AG04450 (cell line): ENCODE measurements around the gene ZFP82. TPM values are rescaled to one million over a fixed set of nuclear protein-coding genes. Genes with fewer than 3 reads are reported as not detected.
A peak's percentile ranks its signal among the peaks of the same experiment; 100 is the strongest.

Source experiments
- CTCF ChIA-PET: fragments of 300-600, 350-600 bp; formaldehyde crosslinking; extraction: SDS; loops from one replicate; lab custom pipeline; 2022; ENCODE audit warnings: antibody characterized with exemption, inconsistent platforms; lab: Charles Lee
- POLR2A ChIA-PET: fragments of 350-600 bp; formaldehyde crosslinking; extraction: SDS; loops from one replicate; lab custom pipeline; 2021; ENCODE audit warnings: antibody characterized with exemption, inconsistent platforms; lab: Yijun Ruan, JAX
- DNase-seq: peaks from one replicate; pipeline ENCODE4 v3.0.0-alpha.2; 2011; ENCODE audit warnings: low read depth, low spot score
- H3K27ac ChIP-seq: one replicate; pipeline ENCODE4 v1.5.1; 2012; ENCODE audit warnings: low read depth, low read length, control low read depth
- H3K27me3 ChIP-seq: one replicate; pipeline ENCODE4 v1.6.0; 2012; ENCODE audit warnings: low read length; ENCODE audit not compliant: control insufficient read depth, insufficient read depth
- H3K4me3 ChIP-seq: 2 replicates; pipeline ENCODE4 v1.5.1; 2011; ENCODE audit warnings: mild to moderate bottlenecking, low read depth, low read length, control low read depth
- H3K9me3 ChIP-seq: 2 replicates; pipeline ENCODE4 v1.5.1; 2012; ENCODE audit warnings: low read length; ENCODE audit not compliant: control insufficient read depth, insufficient read depth
- CTCF ChIP-seq: IDR thresholded peaks from 2 replicates; pipeline ENCODE4 v1.5.1; 2011; ENCODE audit warnings: low read depth, low read length, control low read depth, inconsistent platforms
- polyA plus RNA-seq: library from polyadenylated mRNA; depleted of rRNA; stranded (reverse); fragments of >200 nt; gene quantifications from 2 replicates; pipeline ENCODE4 v1.2.3, GENCODE V29; 2011

The ZFP82 gene
- polyA plus RNA-seq, 1 experiment: 6.2 TPM

- no peak for DNase-seq
- H3K27me3 ChIP-seq: no peaks in the 10 kb centered on the region
- POLR2A ChIA-PET: no interaction called here
- H3K27ac ChIP-seq: no peak overlapping the region
- CTCF ChIA-PET: no interaction called here
- H3K9me3 ChIP-seq: peaks cover 55% of the 10 kb centered on the region
- no peak for TF ChIP-seq CTCF
- H3K4me3 ChIP-seq: no peak overlapping the region
Measured at GRCh38 chr19:36398571-36398970, 19.9 kb downstream of the ZFP82 start.

GRCh38 chr19:36392916-36393673, 25.3 kb downstream of the ZFP82 start:
- Histone ChIP-seq H3K4me3 (no peak overlapping the region), H3K27me3 (no peaks in the 10 kb centered on the region), H3K9me3 (peaks cover 65% of the 10 kb centered on the region), H3K27ac (no peak overlapping the region)
- no peak for DNase-seq
- no peak for TF ChIP-seq CTCF
- CTCF ChIA-PET: no interaction called here
- POLR2A ChIA-PET: no interaction called here

GRCh38 chr19:36379510-36379819, 39.0 kb downstream of the ZFP82 start:
- Histone ChIP-seq H3K9me3 (peaks cover 18% of the 10 kb centered on the region), H3K27me3 (no peaks in the 10 kb centered on the region), H3K4me3 (peak overlapping the region; percentile 92), H3K27ac (no peak overlapping the region)
- no peak for DNase-seq
- ChIA-PET POLR2A (interaction anchor here (0.7 kb wide), 1 partner anchor 729 kb away, joined by 3 read pairs; no protein-coding TSS in a partner anchor), CTCF (interaction anchor here (0.9 kb wide), 1 partner anchor 110 kb away, joined by 3 read pairs; the partner anchor contains the start of gene ZNF566)
- no peak for TF ChIP-seq CTCF

- POLR2A ChIA-PET: interaction anchor here (0.6 to 1.2 kb wide), 3 partner anchors 10 to 730 kb away, joined by 3 to 4 read pairs (median 3); no protein-coding TSS in a partner anchor
- TF ChIP-seq CTCF: peak; percentile 45
- Histone ChIP-seq H3K4me3 (peak within 1 kb of the TSS; percentile 92), H3K9me3 (peaks cover 24% of the 10 kb centered on the region), H3K27me3 (no peaks in the 10 kb centered on the region), H3K27ac (peak within 1 kb of the TSS; percentile 88)
- DNase-seq: peak; percentile 83
- CTCF ChIA-PET: interaction anchor here (0.8 to 0.9 kb wide), 2 partner anchors 40 to 110 kb away, joined by 3 to 5 read pairs; partner anchors contain the start of gene ZNF566
Measured at GRCh38 chr19:36378625-36379509, 39.6 kb downstream of the ZFP82 start, which contains the start of gene ZFP14. ZFP14 (minus strand) TSS chr19:36379201; CDS start chr19:36367892, 11,309 bp downstream.
